H1 (cell line): ENCODE results near the gene RPS6KA6. TPM values are rescaled to one million over a fixed set of nuclear protein-coding genes. Genes with fewer than 3 reads are reported as not detected.

Experiments
- ASH2L ChIP-seq: fragments of 200-600, 300-600 bp; sonication (generic); IDR thresholded peaks from one replicate; pipeline ENCODE4 v1.7.1; 2017; ENCODE audit warnings: low read length
- BACH1 ChIP-seq: IDR thresholded peaks from 2 replicates; pipeline ENCODE4 v1.6.1; 2012; ENCODE audit warnings: low read length, improper control_type of control experiment
- CTBP2 ChIP-seq: IDR thresholded peaks from 2 replicates; pipeline ENCODE4 v1.7.0; 2011; ENCODE audit warnings: borderline replicate concordance, mild to moderate bottlenecking, moderate library complexity, mixed read lengths, low read length; ENCODE audit not compliant: insufficient read depth, insufficient read length
- EGR1 ChIP-seq: IDR thresholded peaks from 2 replicates; pipeline ENCODE4 v1.6.1; 2011; ENCODE audit warnings: low read depth, low read length, borderline replicate concordance
- EZH2 ChIP-seq: fragments of 200-600 bp; sonication (generic); IDR thresholded peaks from 2 replicates; pipeline ENCODE4 v1.7.1; 2012; ENCODE audit warnings: low read depth, mild to moderate bottlenecking, moderate library complexity, low read length, inconsistent platforms; ENCODE audit not compliant: severe bottlenecking
- FOSL1 ChIP-seq: IDR thresholded peaks from 2 replicates; pipeline ENCODE4 v1.6.1; 2011; ENCODE audit warnings: mild to moderate bottlenecking, low read depth, low read length, moderate library complexity; ENCODE audit not compliant: insufficient read depth
- KDM5A ChIP-seq: fragments of 200-600 bp; IDR thresholded peaks from 2 replicates; pipeline ENCODE4 v1.7.1; 2012; ENCODE audit warnings: mild to moderate bottlenecking, low read length, inconsistent platforms, mixed read lengths
- MAFK ChIP-seq: IDR thresholded peaks from 2 replicates; pipeline ENCODE4 v1.6.1; 2012; ENCODE audit warnings: low read depth, mild to moderate bottlenecking, improper control_type of control experiment, low read length
- POLR2AphosphoS5 ChIP-seq: IDR thresholded peaks from 2 replicates; pipeline ENCODE4 v1.6.1; 2011; ENCODE audit warnings: low read depth, low read length
- SP1 ChIP-seq: IDR thresholded peaks from 2 replicates; pipeline ENCODE4 v1.6.1; 2011; ENCODE audit warnings: low read depth, low read length
- polyA plus RNA-seq, 7 experiments: library from polyadenylated mRNA; depleted of rRNA in 3 of 7; stranded (reverse) in 5 of 7; unstranded in 2 of 7; fragments of >200 nt in 5 of 7; fragments of 200-250 nt in 2 of 7; gene quantifications; 1 replicate in 5 of 7; 2 replicates in 1 of 7; 4 replicates in 1 of 7; pipeline versions ENCODE4 v1.2.1 to v1.2.3, GENCODE V29; 2011 to 2013; ENCODE audit warnings: missing spikeins in 2 of 7, mixed read lengths in 2 of 7
- total RNA-seq: library from RNA; stranded (reverse); fragmentation: NEBNext Ultra II Directional; extraction: Animal tissue kit (Norgen Biotek cat#: 25700); gene quantifications from 2 replicates; pipeline ENCODE4 v1.2.1, GENCODE V29; 2021
- TF ChIP-seq, protein P1 (sequence below): fragments of 300-600 bp; sonication (generic); IDR thresholded peaks from 2 replicates; pipeline ENCODE4 v1.7.1; 2012; ENCODE audit warnings: low read length, moderate library complexity, mild to moderate bottlenecking, inconsistent platforms; ENCODE audit not compliant: insufficient replicate concordance
- TF ChIP-seq, protein P2 (sequence below): IDR thresholded peaks from 2 replicates; pipeline ENCODE4 v1.6.1; 2011; ENCODE audit warnings: low read length, improper control_type of control experiment

RPS6KA6 gene
- total and polyA plus RNA-seq, 2 of the 8 experiments (the other 6 are each of a cell fraction or from before 2014, with no cell fraction given), result 3.5 to 14.6 TPM

DNA sequence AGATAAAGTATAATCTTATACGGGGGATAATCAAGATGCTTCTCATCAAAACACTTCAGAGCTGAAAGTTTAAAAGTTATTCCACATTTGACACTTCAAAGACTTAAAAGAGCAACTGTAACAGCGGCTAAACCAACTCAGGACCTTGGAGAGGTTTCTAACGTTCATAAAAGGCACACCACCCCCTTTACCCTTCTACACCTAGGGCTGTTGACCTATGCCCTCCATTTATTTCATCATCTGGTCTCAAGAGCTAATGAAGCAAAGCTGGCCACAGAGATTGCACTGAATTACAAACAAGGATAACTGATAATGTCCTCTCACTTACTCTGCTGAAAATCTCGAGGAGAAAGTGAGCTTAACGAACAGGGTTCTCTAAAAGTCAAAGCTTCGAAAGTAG is 1.1 kb upstream of the RPS6KA6 start (continued):
- TF ChIP-seq, protein P1, sequence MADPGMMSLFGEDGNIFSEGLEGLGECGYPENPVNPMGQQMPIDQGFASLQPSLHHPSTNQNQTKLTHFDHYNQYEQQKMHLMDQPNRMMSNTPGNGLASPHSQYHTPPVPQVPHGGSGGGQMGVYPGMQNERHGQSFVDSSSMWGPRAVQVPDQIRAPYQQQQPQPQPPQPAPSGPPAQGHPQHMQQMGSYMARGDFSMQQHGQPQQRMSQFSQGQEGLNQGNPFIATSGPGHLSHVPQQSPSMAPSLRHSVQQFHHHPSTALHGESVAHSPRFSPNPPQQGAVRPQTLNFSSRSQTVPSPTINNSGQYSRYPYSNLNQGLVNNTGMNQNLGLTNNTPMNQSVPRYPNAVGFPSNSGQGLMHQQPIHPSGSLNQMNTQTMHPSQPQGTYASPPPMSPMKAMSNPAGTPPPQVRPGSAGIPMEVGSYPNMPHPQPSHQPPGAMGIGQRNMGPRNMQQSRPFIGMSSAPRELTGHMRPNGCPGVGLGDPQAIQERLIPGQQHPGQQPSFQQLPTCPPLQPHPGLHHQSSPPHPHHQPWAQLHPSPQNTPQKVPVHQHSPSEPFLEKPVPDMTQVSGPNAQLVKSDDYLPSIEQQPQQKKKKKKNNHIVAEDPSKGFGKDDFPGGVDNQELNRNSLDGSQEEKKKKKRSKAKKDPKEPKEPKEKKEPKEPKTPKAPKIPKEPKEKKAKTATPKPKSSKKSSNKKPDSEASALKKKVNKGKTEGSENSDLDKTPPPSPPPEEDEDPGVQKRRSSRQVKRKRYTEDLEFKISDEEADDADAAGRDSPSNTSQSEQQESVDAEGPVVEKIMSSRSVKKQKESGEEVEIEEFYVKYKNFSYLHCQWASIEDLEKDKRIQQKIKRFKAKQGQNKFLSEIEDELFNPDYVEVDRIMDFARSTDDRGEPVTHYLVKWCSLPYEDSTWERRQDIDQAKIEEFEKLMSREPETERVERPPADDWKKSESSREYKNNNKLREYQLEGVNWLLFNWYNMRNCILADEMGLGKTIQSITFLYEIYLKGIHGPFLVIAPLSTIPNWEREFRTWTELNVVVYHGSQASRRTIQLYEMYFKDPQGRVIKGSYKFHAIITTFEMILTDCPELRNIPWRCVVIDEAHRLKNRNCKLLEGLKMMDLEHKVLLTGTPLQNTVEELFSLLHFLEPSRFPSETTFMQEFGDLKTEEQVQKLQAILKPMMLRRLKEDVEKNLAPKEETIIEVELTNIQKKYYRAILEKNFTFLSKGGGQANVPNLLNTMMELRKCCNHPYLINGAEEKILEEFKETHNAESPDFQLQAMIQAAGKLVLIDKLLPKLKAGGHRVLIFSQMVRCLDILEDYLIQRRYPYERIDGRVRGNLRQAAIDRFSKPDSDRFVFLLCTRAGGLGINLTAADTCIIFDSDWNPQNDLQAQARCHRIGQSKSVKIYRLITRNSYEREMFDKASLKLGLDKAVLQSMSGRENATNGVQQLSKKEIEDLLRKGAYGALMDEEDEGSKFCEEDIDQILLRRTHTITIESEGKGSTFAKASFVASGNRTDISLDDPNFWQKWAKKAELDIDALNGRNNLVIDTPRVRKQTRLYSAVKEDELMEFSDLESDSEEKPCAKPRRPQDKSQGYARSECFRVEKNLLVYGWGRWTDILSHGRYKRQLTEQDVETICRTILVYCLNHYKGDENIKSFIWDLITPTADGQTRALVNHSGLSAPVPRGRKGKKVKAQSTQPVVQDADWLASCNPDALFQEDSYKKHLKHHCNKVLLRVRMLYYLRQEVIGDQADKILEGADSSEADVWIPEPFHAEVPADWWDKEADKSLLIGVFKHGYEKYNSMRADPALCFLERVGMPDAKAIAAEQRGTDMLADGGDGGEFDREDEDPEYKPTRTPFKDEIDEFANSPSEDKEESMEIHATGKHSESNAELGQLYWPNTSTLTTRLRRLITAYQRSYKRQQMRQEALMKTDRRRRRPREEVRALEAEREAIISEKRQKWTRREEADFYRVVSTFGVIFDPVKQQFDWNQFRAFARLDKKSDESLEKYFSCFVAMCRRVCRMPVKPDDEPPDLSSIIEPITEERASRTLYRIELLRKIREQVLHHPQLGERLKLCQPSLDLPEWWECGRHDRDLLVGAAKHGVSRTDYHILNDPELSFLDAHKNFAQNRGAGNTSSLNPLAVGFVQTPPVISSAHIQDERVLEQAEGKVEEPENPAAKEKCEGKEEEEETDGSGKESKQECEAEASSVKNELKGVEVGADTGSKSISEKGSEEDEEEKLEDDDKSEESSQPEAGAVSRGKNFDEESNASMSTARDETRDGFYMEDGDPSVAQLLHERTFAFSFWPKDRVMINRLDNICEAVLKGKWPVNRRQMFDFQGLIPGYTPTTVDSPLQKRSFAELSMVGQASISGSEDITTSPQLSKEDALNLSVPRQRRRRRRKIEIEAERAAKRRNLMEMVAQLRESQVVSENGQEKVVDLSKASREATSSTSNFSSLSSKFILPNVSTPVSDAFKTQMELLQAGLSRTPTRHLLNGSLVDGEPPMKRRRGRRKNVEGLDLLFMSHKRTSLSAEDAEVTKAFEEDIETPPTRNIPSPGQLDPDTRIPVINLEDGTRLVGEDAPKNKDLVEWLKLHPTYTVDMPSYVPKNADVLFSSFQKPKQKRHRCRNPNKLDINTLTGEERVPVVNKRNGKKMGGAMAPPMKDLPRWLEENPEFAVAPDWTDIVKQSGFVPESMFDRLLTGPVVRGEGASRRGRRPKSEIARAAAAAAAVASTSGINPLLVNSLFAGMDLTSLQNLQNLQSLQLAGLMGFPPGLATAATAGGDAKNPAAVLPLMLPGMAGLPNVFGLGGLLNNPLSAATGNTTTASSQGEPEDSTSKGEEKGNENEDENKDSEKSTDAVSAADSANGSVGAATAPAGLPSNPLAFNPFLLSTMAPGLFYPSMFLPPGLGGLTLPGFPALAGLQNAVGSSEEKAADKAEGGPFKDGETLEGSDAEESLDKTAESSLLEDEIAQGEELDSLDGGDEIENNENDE, result no peak
- no peak for TF ChIP-seq SP1
- TF ChIP-seq CTBP2, result no peak
- no peak for TF ChIP-seq MAFK
- no peak for TF ChIP-seq EGR1
- no peak for TF ChIP-seq EZH2
- TF ChIP-seq ASH2L, result no peak
- no peak for TF ChIP-seq FOSL1
- TF ChIP-seq POLR2AphosphoS5, result no peak
- TF ChIP-seq KDM5A, result no peak
- TF ChIP-seq, protein P2, sequence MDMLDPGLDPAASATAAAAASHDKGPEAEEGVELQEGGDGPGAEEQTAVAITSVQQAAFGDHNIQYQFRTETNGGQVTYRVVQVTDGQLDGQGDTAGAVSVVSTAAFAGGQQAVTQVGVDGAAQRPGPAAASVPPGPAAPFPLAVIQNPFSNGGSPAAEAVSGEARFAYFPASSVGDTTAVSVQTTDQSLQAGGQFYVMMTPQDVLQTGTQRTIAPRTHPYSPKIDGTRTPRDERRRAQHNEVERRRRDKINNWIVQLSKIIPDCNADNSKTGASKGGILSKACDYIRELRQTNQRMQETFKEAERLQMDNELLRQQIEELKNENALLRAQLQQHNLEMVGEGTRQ, result no peak
- no peak for TF ChIP-seq BACH1
